Ectodermal cell (in vitro differentiated cells): ENCODE results near the gene SRSF11.

Experiments used
- H3K27ac ChIP-seq: 2 replicates; pipeline ENCODE4 v1.7.0; 2013; ENCODE audit warnings: mild to moderate bottlenecking, low read depth, low read length; ENCODE audit not compliant: insufficient read depth, poor library complexity, severe bottlenecking
- H3K27me3 ChIP-seq: 2 replicates; pipeline ENCODE4 v1.7.0; 2013; ENCODE audit warnings: mild to moderate bottlenecking, low read length; ENCODE audit not compliant: insufficient read depth, control insufficient read depth, poor library complexity, severe bottlenecking
- H3K36me3 ChIP-seq: one replicate; pipeline ENCODE4 v1.7.0; 2013; ENCODE audit warnings: low read length; ENCODE audit not compliant: control insufficient read depth, insufficient read depth
- H3K4me1 ChIP-seq: one replicate; pipeline ENCODE4 v1.7.0; 2013; ENCODE audit warnings: low read length; ENCODE audit not compliant: control insufficient read depth, insufficient read depth
- H3K4me3 ChIP-seq: 2 replicates; pipeline ENCODE4 v1.7.0; 2013; ENCODE audit warnings: low read depth, low read length, control low read depth; ENCODE audit not compliant: insufficient read depth
- H3K9me3 ChIP-seq: 2 replicates; pipeline ENCODE4 v1.7.0; 2013; ENCODE audit warnings: mild to moderate bottlenecking, low read length, moderate library complexity; ENCODE audit not compliant: control insufficient read depth
- WGBS, 2 experiments: methylation state at CpG; one replicate each; pipeline ENCODE4 v1.1.7; 2013; ENCODE audit warnings: missing lambda C conversion rate in 2 of 2; 5-methylcytosine and 5-hydroxymethylcytosine counted together

Gene SRSF11

DNA sequence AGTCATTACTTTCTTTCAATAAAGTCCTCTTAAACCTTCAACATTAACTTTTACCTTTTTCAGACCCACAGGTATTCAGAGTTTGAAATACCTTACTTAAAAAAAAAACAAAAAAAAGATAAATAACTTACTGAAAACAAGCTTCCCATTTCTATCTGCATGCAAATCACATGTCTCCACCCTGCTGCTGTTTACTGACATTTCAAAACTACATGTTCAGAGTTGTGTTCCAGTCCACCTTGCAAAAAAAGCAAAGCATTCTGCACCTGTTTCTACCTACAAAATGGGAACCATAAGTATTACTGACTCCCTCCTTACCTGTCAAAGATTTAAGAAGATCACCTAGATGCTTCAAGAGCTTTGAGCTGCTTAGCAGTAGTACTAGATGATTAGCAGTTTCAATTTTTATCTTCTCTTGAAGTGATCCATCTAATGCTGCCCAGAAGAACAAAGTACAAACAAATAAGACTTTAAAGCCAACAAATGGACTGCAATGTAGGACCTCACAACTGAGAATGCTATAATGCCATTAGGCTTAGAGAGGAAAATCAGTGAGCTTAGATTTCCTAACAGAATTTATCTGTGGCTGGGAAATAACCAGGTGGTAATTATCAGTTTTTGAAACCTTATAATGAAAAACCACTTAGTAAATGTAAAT lies 72.1 kb downstream of the SRSF11 start:
- Histone ChIP-seq H3K27me3 (no peaks in the 10 kb centered on the region), H3K9me3 (no peaks in the 10 kb centered on the region), H3K4me3 (no peak overlapping the region), H3K27ac (no peak overlapping the region), H3K4me1 (no peaks in the 10 kb centered on the region), H3K36me3 (peaks cover 16% of the 10 kb centered on the region)

DNA sequence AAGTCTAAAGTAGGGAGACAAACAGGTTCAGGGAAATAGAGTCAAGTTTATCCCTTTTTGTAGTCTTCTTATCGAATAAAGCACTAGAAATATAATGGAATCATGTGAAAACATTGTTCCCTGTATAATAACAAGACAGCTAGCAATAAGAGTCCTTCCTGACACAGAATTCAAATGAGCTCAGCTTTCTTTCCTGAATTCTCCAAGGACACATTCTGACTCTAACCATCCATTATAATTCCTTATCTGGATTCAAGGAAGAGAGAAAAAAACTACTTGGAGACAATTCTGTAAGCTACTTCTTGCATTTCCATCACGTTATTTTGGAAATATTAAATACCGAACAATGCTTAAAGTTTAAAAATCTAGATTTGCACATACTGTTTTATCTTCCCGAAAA lies 74.6 kb downstream of the SRSF11 start:
- H3K4me1 ChIP-seq, result no peaks in the 10 kb centered on the region
- no peak overlapping the region for H3K27ac ChIP-seq
- H3K4me3 ChIP-seq, result no peak overlapping the region
- no peaks in the 10 kb centered on the region for H3K9me3 ChIP-seq
- peaks cover 18% of the 10 kb centered on the region for H3K36me3 ChIP-seq
- WGBS, 2 experiments, result 99 to 100% methylated on average over 3 to 4 of the region's 4 CpGs
- H3K27me3 ChIP-seq, result no peaks in the 10 kb centered on the region

GRCh38 chr1:70299472-70299871 lies 78.3 kb downstream of the SRSF11 start:
- Histone ChIP-seq H3K36me3 (peaks cover 6% of the 10 kb centered on the region), H3K4me3 (no peak overlapping the region), H3K27me3 (no peaks in the 10 kb centered on the region), H3K9me3 (no peaks in the 10 kb centered on the region), H3K27ac (no peak overlapping the region), H3K4me1 (no peaks in the 10 kb centered on the region)
